Stimulated activated CD4-positive, alpha-beta T cell treated with anti-CD3 and anti-CD28 coated beads, Interleukin-15, amount 100 ng/mL, for 1 hour (primary cell): Measurements from ENCODE around the gene ABTB2.

Source experiments
- DNase-seq, 2 donors: peaks; one replicate each; pipeline ENCODE4 v3.0.0-alpha.2; 2020; ENCODE audit warnings: low read depth in 1 of 2, low spot score in 1 of 2

The ABTB2 gene

GRCh38 chr11:34218067-34218466, 139.7 kb downstream of the ABTB2 start:
- DNase-seq: no peak

GRCh38 chr11:34216706-34217105, 141.1 kb downstream of the ABTB2 start:
- no peak for DNase-seq

GRCh38 chr11:34215806-34216453, 141.9 kb downstream of the ABTB2 start:
- no peak for DNase-seq

GRCh38 chr11:34214961-34215805, 142.6 kb downstream of the ABTB2 start:
- peak; percentile 11 to 62 for DNase-seq

GRCh38 chr11:34213366-34213765, 144.4 kb downstream of the ABTB2 start:
- DNase-seq: no peak

GRCh38 chr11:34212566-34212965, 145.2 kb downstream of the ABTB2 start:
- DNase-seq: no peak

- DNase-seq: no peak
Observed at GRCh38 chr11:34209809-34210208, 148.0 kb downstream of the ABTB2 start.

- DNase-seq: no peak
Observed at GRCh38 chr11:34208266-34209135, 149.3 kb downstream of the ABTB2 start.

GRCh38 chr11:34207487-34208180, 150.2 kb downstream of the ABTB2 start:
- no peak for DNase-seq

- DNase-seq: no peak
Observed at GRCh38 chr11:34206407-34207300, 151.2 kb downstream of the ABTB2 start.

GRCh38 chr11:34205326-34206035, 152.3 kb downstream of the ABTB2 start:
- DNase-seq: no peak

- DNase-seq: no peak
Observed at GRCh38 chr11:34204396-34205279, 153.2 kb downstream of the ABTB2 start.

- no peak for DNase-seq
Observed at GRCh38 chr11:34203377-34203871, 154.4 kb downstream of the ABTB2 start.

- no peak for DNase-seq
Observed at GRCh38 chr11:34201129-34201528, 156.7 kb downstream of the ABTB2 start.

- DNase-seq: no peak
Observed at GRCh38 chr11:34199525-34199924, 158.3 kb downstream of the ABTB2 start.

- DNase-seq: no peak
Observed at GRCh38 chr11:34198523-34198922, 159.3 kb downstream of the ABTB2 start.

- DNase-seq: no peak
Observed at GRCh38 chr11:34197256-34197655, 160.6 kb downstream of the ABTB2 start.
